WTC11 (cell line): ENCODE measurements around the gene WNT1.

Experiments used
- CBFB ChIP-seq: sonication (generic); formaldehyde crosslinking; IDR thresholded peaks from 2 replicates; pipeline ENCODE4 v1.8.1; 2022; ENCODE audit warnings: mild to moderate bottlenecking, low read depth, missing genetic modification reagents
- NR1H2 ChIP-seq: sonication (generic); formaldehyde crosslinking; IDR thresholded peaks from 2 replicates; pipeline ENCODE4 v1.9.0; 2021; ENCODE audit warnings: mild to moderate bottlenecking, moderate library complexity, missing genetic modification reagents
- NR2C2 ChIP-seq: sonication (generic); formaldehyde crosslinking; IDR thresholded peaks from 2 replicates; pipeline ENCODE4 v1.8.0; 2022; ENCODE audit warnings: mild to moderate bottlenecking, missing genetic modification reagents
- RORB ChIP-seq: fragments of 250-450 bp; sonication (Bioruptor Pico); IDR thresholded peaks from 2 replicates; pipeline ENCODE4 v1.9.0; 2021; ENCODE audit warnings: mild to moderate bottlenecking
- SP1 ChIP-seq: sonication (generic); formaldehyde crosslinking; conservative IDR thresholded peaks from 2 replicates; pipeline ENCODE4 v1.8.1; 2022; ENCODE audit warnings: missing genetic modification reagents
- TF ChIP-seq, protein P1 (sequence below): fragments of 200-600 bp; IDR thresholded peaks from 2 replicates; pipeline ENCODE4 v1.8.0; 2022; ENCODE audit warnings: antibody characterized with exemption
- TF ChIP-seq, protein P2 (sequence below): sonication (generic); formaldehyde crosslinking; IDR thresholded peaks from 2 replicates; pipeline ENCODE4 v1.8.1; 2023; ENCODE audit warnings: mild to moderate bottlenecking, missing genetic modification reagents, moderate library complexity
- TF ChIP-seq, protein P3 (sequence below): sonication (generic); formaldehyde crosslinking; IDR thresholded peaks from 2 replicates; pipeline ENCODE4 v1.8.0; 2022; ENCODE audit warnings: mild to moderate bottlenecking, missing genetic modification reagents

DNA sequence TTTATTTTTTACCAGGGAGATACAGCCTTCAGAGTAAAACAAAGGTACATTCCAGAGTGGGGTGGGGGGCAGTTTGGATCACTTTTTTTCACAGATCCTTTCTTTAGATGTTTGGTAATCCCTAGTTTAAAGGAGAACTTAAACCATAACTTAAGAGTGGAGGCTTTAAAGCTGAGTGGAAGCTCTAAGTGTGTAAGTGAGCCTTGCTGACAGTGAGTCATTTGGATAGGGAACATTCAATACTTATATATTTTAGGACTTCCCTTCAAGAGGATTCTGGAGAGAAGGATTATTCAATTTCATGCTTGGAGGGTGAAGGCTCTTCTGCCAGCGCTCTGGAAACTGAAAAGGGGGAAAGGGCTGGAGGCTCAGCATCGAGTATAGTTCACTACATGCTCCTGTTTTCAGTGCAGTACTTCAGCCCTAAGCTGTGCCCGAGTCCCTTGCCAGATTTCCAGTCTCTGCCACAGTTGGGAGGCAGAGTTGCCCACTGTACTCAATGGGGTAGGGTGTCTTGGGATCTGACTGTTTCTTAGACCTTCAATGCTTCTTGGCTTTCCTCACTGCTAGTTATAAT is 32.1 kb downstream of the WNT1 start:
- TF ChIP-seq, protein P1, sequence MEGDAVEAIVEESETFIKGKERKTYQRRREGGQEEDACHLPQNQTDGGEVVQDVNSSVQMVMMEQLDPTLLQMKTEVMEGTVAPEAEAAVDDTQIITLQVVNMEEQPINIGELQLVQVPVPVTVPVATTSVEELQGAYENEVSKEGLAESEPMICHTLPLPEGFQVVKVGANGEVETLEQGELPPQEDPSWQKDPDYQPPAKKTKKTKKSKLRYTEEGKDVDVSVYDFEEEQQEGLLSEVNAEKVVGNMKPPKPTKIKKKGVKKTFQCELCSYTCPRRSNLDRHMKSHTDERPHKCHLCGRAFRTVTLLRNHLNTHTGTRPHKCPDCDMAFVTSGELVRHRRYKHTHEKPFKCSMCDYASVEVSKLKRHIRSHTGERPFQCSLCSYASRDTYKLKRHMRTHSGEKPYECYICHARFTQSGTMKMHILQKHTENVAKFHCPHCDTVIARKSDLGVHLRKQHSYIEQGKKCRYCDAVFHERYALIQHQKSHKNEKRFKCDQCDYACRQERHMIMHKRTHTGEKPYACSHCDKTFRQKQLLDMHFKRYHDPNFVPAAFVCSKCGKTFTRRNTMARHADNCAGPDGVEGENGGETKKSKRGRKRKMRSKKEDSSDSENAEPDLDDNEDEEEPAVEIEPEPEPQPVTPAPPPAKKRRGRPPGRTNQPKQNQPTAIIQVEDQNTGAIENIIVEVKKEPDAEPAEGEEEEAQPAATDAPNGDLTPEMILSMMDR: no peak
- TF ChIP-seq RORB (CRISPR knock-in tag) (no peak), NR2C2 (CRISPR knock-in tag) (no peak), NR1H2 (CRISPR knock-in tag) (no peak), CBFB (CRISPR knock-in tag) (no peak), SP1 (CRISPR knock-in tag) (no peak)
- TF ChIP-seq, protein P2, sequence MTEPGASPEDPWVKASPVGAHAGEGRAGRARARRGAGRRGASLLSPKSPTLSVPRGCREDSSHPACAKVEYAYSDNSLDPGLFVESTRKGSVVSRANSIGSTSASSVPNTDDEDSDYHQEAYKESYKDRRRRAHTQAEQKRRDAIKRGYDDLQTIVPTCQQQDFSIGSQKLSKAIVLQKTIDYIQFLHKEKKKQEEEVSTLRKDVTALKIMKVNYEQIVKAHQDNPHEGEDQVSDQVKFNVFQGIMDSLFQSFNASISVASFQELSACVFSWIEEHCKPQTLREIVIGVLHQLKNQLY (CRISPR knock-in tag): no peak
- TF ChIP-seq, protein P3, sequence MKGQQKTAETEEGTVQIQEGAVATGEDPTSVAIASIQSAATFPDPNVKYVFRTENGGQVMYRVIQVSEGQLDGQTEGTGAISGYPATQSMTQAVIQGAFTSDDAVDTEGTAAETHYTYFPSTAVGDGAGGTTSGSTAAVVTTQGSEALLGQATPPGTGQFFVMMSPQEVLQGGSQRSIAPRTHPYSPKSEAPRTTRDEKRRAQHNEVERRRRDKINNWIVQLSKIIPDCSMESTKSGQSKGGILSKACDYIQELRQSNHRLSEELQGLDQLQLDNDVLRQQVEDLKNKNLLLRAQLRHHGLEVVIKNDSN (CRISPR knock-in tag): no peak
